Esophagus squamous epithelium (tissue), 4 donors: Measurements from ENCODE around the gene BTAF1.
"Not testable (repeated sequence)": the region's sequence is repeated elsewhere in the genome, so short reads cannot be mapped to it uniquely, and the experiment has no call there.

Source experiments
- CTCF ChIP-seq, 6 experiments: fragments of 450-650 bp in 4 of 6; fragments of 200-600 bp in 2 of 6; sonication (generic) in 2 of 6; IDR thresholded peaks; one replicate each; pipeline ENCODE4 v1.5.1; 2016 to 2019; ENCODE audit warnings: antibody characterized with exemption in 6 of 6, mild to moderate bottlenecking in 4 of 6, moderate library complexity in 4 of 6
- POLR2A ChIP-seq, 4 donors: fragments of 450-650 bp; IDR thresholded peaks; one replicate each; pipeline ENCODE4 v1.6.1; 2017; ENCODE audit warnings: antibody characterized with exemption in 4 of 4, mild to moderate bottlenecking in 4 of 4, moderate library complexity in 3 of 4

- not testable (repeated sequence) for TF ChIP-seq CTCF, POLR2A (IDR thresholded peaks at IDR 0.05)
Measured at GRCh38 chr10:92033070-92033469, 109.5 kb downstream of the BTAF1 start.
